DOHH2 (cell line): ENCODE data around the gene DR1.

ENCODE experiments used
- EZH2phosphoT487 ChIP-seq: fragments of 200-600 bp; sonication (generic); IDR thresholded peaks from 2 replicates; pipeline ENCODE4 v1.6.1; 2017; ENCODE audit warnings: borderline replicate concordance, mild to moderate bottlenecking, antibody characterized with exemption, low read length, moderate library complexity, mixed read lengths
- TF ChIP-seq, protein P1 (sequence below): fragments of 200-600 bp; sonication (generic); IDR thresholded peaks from one replicate; pipeline ENCODE4 v1.5.1; 2014; ENCODE audit warnings: antibody characterized with exemption, mild to moderate bottlenecking, low read depth, low read length; ENCODE audit not compliant: poor library complexity, severe bottlenecking

DNA sequence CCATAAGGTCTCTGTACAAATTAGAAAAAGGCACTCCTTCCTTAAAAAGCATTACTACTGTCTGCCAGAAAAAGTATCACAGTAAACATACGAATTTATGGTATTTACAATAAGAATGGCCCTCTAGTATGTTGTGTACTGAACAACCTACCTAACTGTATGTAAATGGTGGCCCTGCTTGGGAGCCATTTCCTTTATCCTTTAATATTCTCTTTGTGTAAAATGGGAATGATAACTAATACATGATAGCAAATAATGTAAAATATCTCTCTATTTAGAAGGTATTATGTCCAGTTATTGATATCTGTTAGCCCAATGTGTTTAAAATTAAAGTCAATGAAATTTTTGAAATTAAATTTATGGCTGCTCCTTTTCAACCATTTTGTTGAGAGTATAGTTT, 5.2 kb downstream of the DR1 start:
- TF ChIP-seq, protein P1, sequence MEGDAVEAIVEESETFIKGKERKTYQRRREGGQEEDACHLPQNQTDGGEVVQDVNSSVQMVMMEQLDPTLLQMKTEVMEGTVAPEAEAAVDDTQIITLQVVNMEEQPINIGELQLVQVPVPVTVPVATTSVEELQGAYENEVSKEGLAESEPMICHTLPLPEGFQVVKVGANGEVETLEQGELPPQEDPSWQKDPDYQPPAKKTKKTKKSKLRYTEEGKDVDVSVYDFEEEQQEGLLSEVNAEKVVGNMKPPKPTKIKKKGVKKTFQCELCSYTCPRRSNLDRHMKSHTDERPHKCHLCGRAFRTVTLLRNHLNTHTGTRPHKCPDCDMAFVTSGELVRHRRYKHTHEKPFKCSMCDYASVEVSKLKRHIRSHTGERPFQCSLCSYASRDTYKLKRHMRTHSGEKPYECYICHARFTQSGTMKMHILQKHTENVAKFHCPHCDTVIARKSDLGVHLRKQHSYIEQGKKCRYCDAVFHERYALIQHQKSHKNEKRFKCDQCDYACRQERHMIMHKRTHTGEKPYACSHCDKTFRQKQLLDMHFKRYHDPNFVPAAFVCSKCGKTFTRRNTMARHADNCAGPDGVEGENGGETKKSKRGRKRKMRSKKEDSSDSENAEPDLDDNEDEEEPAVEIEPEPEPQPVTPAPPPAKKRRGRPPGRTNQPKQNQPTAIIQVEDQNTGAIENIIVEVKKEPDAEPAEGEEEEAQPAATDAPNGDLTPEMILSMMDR: no peak
- no peak for TF ChIP-seq EZH2phosphoT487
